ENCODE measurements around the gene SFMBT1. TPM values are rescaled to one million over a fixed set of nuclear protein-coding genes. Genes with fewer than 3 reads are reported as not detected.

Gene SFMBT1
- total RNA-seq, 1 donor: 11.6 TPM

DNA sequence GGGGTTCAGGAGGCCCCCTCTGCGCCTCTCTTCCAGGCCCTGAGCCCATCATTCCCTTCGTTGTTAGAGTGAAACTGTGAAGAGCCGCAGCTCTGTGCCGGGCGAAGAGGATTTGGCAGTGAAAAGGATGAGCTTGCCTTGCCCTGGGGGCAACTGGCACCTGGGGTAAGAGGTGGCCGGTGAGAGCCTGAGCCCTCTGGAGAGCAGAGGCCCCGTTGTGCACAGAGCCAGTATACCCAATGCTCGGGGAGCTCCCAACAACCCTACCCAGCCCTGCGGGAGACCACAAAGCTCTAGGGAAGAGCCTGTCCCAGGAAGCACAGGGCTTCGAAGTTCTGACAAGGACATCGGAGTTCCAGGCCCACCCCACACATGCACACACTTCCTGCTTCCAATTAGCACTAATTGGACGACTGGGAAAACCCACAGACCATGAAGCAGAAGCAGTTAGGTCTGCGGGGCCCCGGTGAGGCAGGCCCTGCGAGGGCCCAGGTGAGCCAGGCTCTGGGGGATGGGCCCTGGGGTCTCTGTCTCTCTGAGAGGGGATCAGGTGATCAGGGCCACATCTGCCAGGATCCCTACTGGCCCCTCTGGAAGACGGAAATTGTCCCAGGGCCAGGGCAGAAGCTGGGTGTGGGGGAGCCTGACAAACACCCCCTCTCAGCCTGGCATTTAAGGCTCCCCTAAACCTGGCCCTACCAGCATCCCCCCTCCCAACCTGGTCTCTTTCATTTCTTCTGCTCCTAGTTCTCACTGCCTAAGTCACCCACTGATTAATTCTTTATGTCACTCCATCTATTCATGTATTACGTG, 27.9 kb upstream of the SFMBT1 start:
- Histone ChIP-seq H3K36me3 (ENCODE audit: insufficient read depth, low read length) (no peaks in the 10 kb centered on the region), H3K4me3 (ENCODE audit: insufficient read depth, low read length) (peak overlapping the region; percentile 85), H3K79me2 (ENCODE audit: insufficient read depth, low read length) (no peaks in the 10 kb centered on the region), H3K4me2 (ENCODE audit: insufficient read depth, low read length) (peak overlapping the region; percentile 97), H2AFZ (ENCODE audit: low read length) (peak overlapping the region; percentile 98), H3K9me3 (ENCODE audit: low read depth, low read length) (no peaks in the 10 kb centered on the region), H3K27me3 (ENCODE audit: insufficient read depth, low read length) (no peaks in the 10 kb centered on the region), H3K4me1 (ENCODE audit: insufficient read depth, low read length) (peaks cover 8% of the 10 kb centered on the region), H3K27ac (ENCODE audit: low read depth, low read length) (no peak overlapping the region), H4K20me1 (ENCODE audit: insufficient read depth, low read length) (no peaks in the 10 kb centered on the region)
- no peak for DNase-seq (ENCODE audit: insufficient read length, low spot score, missing footprints)
- TF ChIP-seq, protein P1, sequence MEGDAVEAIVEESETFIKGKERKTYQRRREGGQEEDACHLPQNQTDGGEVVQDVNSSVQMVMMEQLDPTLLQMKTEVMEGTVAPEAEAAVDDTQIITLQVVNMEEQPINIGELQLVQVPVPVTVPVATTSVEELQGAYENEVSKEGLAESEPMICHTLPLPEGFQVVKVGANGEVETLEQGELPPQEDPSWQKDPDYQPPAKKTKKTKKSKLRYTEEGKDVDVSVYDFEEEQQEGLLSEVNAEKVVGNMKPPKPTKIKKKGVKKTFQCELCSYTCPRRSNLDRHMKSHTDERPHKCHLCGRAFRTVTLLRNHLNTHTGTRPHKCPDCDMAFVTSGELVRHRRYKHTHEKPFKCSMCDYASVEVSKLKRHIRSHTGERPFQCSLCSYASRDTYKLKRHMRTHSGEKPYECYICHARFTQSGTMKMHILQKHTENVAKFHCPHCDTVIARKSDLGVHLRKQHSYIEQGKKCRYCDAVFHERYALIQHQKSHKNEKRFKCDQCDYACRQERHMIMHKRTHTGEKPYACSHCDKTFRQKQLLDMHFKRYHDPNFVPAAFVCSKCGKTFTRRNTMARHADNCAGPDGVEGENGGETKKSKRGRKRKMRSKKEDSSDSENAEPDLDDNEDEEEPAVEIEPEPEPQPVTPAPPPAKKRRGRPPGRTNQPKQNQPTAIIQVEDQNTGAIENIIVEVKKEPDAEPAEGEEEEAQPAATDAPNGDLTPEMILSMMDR (IDR thresholded peaks at IDR 0.05; ENCODE audit: extremely low read depth, low read depth, low read length): no peak

GRCh38 chr3:53072653-53073552, 27.0 kb upstream of the SFMBT1 start:
- DNase-seq (ENCODE audit: insufficient read length, low spot score, missing footprints): peak; percentile 93
- Histone ChIP-seq H3K27ac (ENCODE audit: low read depth, low read length) (peak overlapping the region; percentile 24), H3K36me3 (ENCODE audit: insufficient read depth, low read length) (no peaks in the 10 kb centered on the region)

DNA sequence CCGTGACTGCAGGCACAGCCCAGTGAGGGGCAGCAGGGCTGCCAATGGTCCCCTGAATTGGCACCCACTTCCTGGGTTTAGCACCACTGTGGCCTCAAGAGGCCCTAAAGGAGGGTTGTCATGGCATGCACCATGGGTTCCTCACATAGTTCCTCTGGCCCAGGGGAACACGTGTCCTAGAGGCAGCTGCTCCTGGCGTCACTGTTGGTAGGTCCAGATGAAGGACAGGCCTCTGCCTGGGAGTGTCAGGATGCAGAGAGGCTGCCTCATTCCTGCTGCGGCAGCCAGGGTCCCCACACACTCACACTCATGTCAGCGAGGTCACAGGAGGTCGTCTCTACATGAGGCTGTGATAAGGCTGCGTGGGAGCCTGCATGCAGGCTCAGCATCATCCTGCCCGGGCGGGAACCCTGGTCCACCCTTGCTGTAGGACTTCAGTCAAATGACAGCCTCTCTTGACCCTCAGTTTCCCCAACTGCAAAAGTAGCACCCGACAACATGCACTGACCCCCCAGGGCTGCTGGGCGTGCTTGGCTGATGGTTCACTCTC, 26.1 kb upstream of the SFMBT1 start:
- Histone ChIP-seq H4K20me1 (ENCODE audit: insufficient read depth, low read length) (no peaks in the 10 kb centered on the region), H3K4me3 (ENCODE audit: insufficient read depth, low read length) (peak overlapping the region; percentile 85), H3K4me2 (ENCODE audit: insufficient read depth, low read length) (peak overlapping the region; percentile 97), H3K27ac (ENCODE audit: low read depth, low read length) (no peak overlapping the region), H3K79me2 (ENCODE audit: insufficient read depth, low read length) (no peaks in the 10 kb centered on the region), H3K36me3 (ENCODE audit: insufficient read depth, low read length) (no peaks in the 10 kb centered on the region), H3K27me3 (ENCODE audit: insufficient read depth, low read length) (no peaks in the 10 kb centered on the region), H3K9me3 (ENCODE audit: low read depth, low read length) (no peaks in the 10 kb centered on the region), H2AFZ (ENCODE audit: low read length) (peak overlapping the region; percentile 98), H3K4me1 (ENCODE audit: insufficient read depth, low read length) (peaks cover 8% of the 10 kb centered on the region)
- TF ChIP-seq, protein P1 (IDR thresholded peaks at IDR 0.05; ENCODE audit: extremely low read depth, low read depth, low read length): no peak
- DNase-seq (ENCODE audit: insufficient read length, low spot score, missing footprints): no peak

More at GRCh38 chr3:53072653-53073552, 27.0 kb upstream of the SFMBT1 start:
- no peaks in the 10 kb centered on the region for H3K9me3 ChIP-seq (ENCODE audit: low read depth, low read length)
- H3K27me3 ChIP-seq (ENCODE audit: insufficient read depth, low read length): no peaks in the 10 kb centered on the region
- H3K4me1 ChIP-seq (ENCODE audit: insufficient read depth, low read length): peaks cover 8% of the 10 kb centered on the region
- H2AFZ ChIP-seq (ENCODE audit: low read length): peak overlapping the region; percentile 98
- TF ChIP-seq, protein P1 (IDR thresholded peaks at IDR 0.05; ENCODE audit: extremely low read depth, low read depth, low read length): peak; percentile 93
- H4K20me1 ChIP-seq (ENCODE audit: insufficient read depth, low read length): no peaks in the 10 kb centered on the region
- H3K4me2 ChIP-seq (ENCODE audit: insufficient read depth, low read length): peak overlapping the region; percentile 97
- peak overlapping the region; percentile 85 for H3K4me3 ChIP-seq (ENCODE audit: insufficient read depth, low read length)
- H3K79me2 ChIP-seq (ENCODE audit: insufficient read depth, low read length): no peaks in the 10 kb centered on the region

Measured in osteoblast (primary cell).